Prostate gland (tissue), 2 donors: Measurements from ENCODE around the gene PTPRM. TPM values are rescaled to one million over a fixed set of nuclear protein-coding genes. Genes with fewer than 3 reads are reported as not detected.

ENCODE experiments used
- DNase-seq: peaks from one replicate; pipeline ENCODE4 v3.0.0-alpha.2; 2019; ENCODE audit warnings: low spot score
- H3K27ac ChIP-seq, 2 donors: fragments of 200-600 bp; sonication (generic); 2 replicates each; pipeline ENCODE4 v1.5.1; 2017 to 2019
- H3K27me3 ChIP-seq: fragments of 200-600 bp; sonication (generic); replicated peaks from 2 replicates; pipeline ENCODE4 v1.5.1; 2019; ENCODE audit not compliant: insufficient read depth
- H3K36me3 ChIP-seq, 2 donors: fragments of 200-600 bp; sonication (generic); 1 replicate in 1 of 2; 2 replicates in 1 of 2; pipeline versions ENCODE4 v1.5.1 to v1.8.1; 2017 to 2019
- H3K4me1 ChIP-seq: fragments of 200-600 bp; sonication (generic); replicated peaks from 2 replicates; pipeline ENCODE4 v1.5.1; 2019
- H3K4me3 ChIP-seq, 2 donors: fragments of 200-600 bp; sonication (generic); 2 replicates each; pipeline ENCODE4 v1.5.1; 2017 to 2019
- H3K9me3 ChIP-seq: fragments of 200-600 bp; sonication (generic); 2 replicates; pipeline ENCODE4 v1.5.1; 2017
- CTCF ChIP-seq, 4 experiments: fragments of 200-600 bp in 2 of 4; fragments of 450-650 bp in 2 of 4; sonication (generic) in 2 of 4; IDR thresholded peaks; 1 replicate in 3 of 4; 2 replicates in 1 of 4; pipeline ENCODE4 v1.5.1; 2016 to 2019; ENCODE audit warnings: antibody characterized with exemption in 4 of 4, mild to moderate bottlenecking in 2 of 4, moderate library complexity in 2 of 4
- POLR2A ChIP-seq: fragments of 450-650 bp; IDR thresholded peaks from one replicate; pipeline ENCODE4 v1.6.1; 2016; ENCODE audit warnings: antibody characterized with exemption, mild to moderate bottlenecking
- POLR2AphosphoS5 ChIP-seq: sonication (generic); formaldehyde crosslinking; IDR thresholded peaks from one replicate; pipeline ENCODE4 v1.6.1; 2017; ENCODE audit warnings: antibody characterized with exemption
- WGBS: methylation state at CpG from one replicate; pipeline ENCODE4 v1.1.5; 2018; 5-methylcytosine and 5-hydroxymethylcytosine counted together
- intact Hi-C: fragments of 100-400 bp; cut with DNase I; formaldehyde crosslinking; loops from one replicate; pipeline ENCODE4 v1.14.2; 2022
- total RNA-seq, 2 donors: library from RNA; depleted of rRNA; stranded (reverse); fragments of >200 nt; gene quantifications; one replicate each; pipeline ENCODE4 v1.1.0, GENCODE V29; 2016

PTPRM gene
- total RNA-seq, 2 donors from 2014 or later, result 32.9 to 92.6 TPM

- no peak for DNase-seq
- no peaks in the 10 kb centered on the region for H3K27me3 ChIP-seq
- no peak overlapping the region for H3K4me3 ChIP-seq
- no peaks in the 10 kb centered on the region for H3K4me1 ChIP-seq
- intact Hi-C loops, result no loop called here
- no peaks in the 10 kb centered on the region for H3K9me3 ChIP-seq
- H3K36me3 ChIP-seq, result no peaks in the 10 kb centered on the region
- no peak overlapping the region for H3K27ac ChIP-seq
- no peak for TF ChIP-seq CTCF (IDR thresholded peaks at IDR 0.05)
- TF ChIP-seq POLR2AphosphoS5, result no peak
- no peak for TF ChIP-seq POLR2A
- WGBS, result 92% methylated on average over 3 of the region's 3 CpGs
These were observed 623.9 kb downstream of the PTPRM start for GRCh38 chr18:8190980-8191379.

GRCh38 chr18:8194431-8194830 is 627.3 kb downstream of the PTPRM start:
- Histone ChIP-seq H3K27me3 (no peaks in the 10 kb centered on the region), H3K4me3 (no peak overlapping the region), H3K9me3 (no peaks in the 10 kb centered on the region), H3K27ac (no peak overlapping the region), H3K4me1 (no peaks in the 10 kb centered on the region), H3K36me3 (no peaks in the 10 kb centered on the region)
- intact Hi-C loops, result no loop called here
- no peak for DNase-seq
- no peak for TF ChIP-seq CTCF (IDR thresholded peaks at IDR 0.05)
- no peak for TF ChIP-seq POLR2AphosphoS5
- no peak for TF ChIP-seq POLR2A
- WGBS, result 86% methylated on average over 6 of the region's 6 CpGs

- Histone ChIP-seq H3K4me1 (no peaks in the 10 kb centered on the region), H3K9me3 (no peaks in the 10 kb centered on the region), H3K36me3 (no peaks in the 10 kb centered on the region), H3K4me3 (no peak overlapping the region), H3K27ac (no peak overlapping the region), H3K27me3 (no peaks in the 10 kb centered on the region)
- intact Hi-C loops, result no loop called here
- TF ChIP-seq POLR2A (no peak), CTCF (IDR thresholded peaks at IDR 0.05) (no peak)
- WGBS, result 94% methylated on average over 4 of the region's 4 CpGs
- DNase-seq, result no peak
These were observed 629.1 kb downstream of the PTPRM start for GRCh38 chr18:8196238-8196637.

- no peak overlapping the region for H3K27ac ChIP-seq
- no peak overlapping the region for H3K4me3 ChIP-seq
- H3K9me3 ChIP-seq, result no peaks in the 10 kb centered on the region
- no peaks in the 10 kb centered on the region for H3K36me3 ChIP-seq
- no peaks in the 10 kb centered on the region for H3K4me1 ChIP-seq
- no peak for DNase-seq
- intact Hi-C loops, result no loop called here
- no peaks in the 10 kb centered on the region for H3K27me3 ChIP-seq
- 96% methylated on average over 5 of the region's 5 CpGs for WGBS
- no peak for TF ChIP-seq POLR2A
- TF ChIP-seq CTCF (IDR thresholded peaks at IDR 0.05), result no peak
- no peak for TF ChIP-seq POLR2AphosphoS5
These were observed 630.4 kb downstream of the PTPRM start for GRCh38 chr18:8197499-8197898.

- no peaks in the 10 kb centered on the region for H3K27me3 ChIP-seq
- H3K4me3 ChIP-seq, result no peak overlapping the region
- H3K9me3 ChIP-seq, result no peaks in the 10 kb centered on the region
- no peaks in the 10 kb centered on the region for H3K36me3 ChIP-seq
- intact Hi-C loops, result no loop called here
- WGBS, result 98% methylated on average over 5 of the region's 5 CpGs
- DNase-seq, result no peak
- H3K27ac ChIP-seq, result no peak overlapping the region
- no peaks in the 10 kb centered on the region for H3K4me1 ChIP-seq
- TF ChIP-seq POLR2AphosphoS5 (no peak), CTCF (IDR thresholded peaks at IDR 0.05) (no peak), POLR2A (no peak)
These were observed 640.9 kb downstream of the PTPRM start for GRCh38 chr18:8207996-8208395.
